GM19328 (cell line): ENCODE measurements around the gene PM20D1.
A peak's percentile ranks its signal among the peaks of the same experiment; 100 is the strongest.
"Not testable (repeated sequence)": the region's sequence is repeated elsewhere in the genome, so short reads cannot be mapped to it uniquely, and the experiment has no call there.

Source experiments
- ATAC-seq: cut with Tn5 transposase; IDR thresholded peaks from one replicate; pipeline ENCODE4 v1.9.1; 2021; ENCODE audit warnings: mild to moderate bottlenecking, moderate library complexity; ENCODE audit not compliant: unreplicated experiment

PM20D1 gene

GRCh38 chr1:205843036-205843859, 6.7 kb downstream of the PM20D1 start:
- no peak for ATAC-seq

GRCh38 chr1:205842229-205842628, 7.7 kb downstream of the PM20D1 start:
- ATAC-seq: no peak

DNA sequence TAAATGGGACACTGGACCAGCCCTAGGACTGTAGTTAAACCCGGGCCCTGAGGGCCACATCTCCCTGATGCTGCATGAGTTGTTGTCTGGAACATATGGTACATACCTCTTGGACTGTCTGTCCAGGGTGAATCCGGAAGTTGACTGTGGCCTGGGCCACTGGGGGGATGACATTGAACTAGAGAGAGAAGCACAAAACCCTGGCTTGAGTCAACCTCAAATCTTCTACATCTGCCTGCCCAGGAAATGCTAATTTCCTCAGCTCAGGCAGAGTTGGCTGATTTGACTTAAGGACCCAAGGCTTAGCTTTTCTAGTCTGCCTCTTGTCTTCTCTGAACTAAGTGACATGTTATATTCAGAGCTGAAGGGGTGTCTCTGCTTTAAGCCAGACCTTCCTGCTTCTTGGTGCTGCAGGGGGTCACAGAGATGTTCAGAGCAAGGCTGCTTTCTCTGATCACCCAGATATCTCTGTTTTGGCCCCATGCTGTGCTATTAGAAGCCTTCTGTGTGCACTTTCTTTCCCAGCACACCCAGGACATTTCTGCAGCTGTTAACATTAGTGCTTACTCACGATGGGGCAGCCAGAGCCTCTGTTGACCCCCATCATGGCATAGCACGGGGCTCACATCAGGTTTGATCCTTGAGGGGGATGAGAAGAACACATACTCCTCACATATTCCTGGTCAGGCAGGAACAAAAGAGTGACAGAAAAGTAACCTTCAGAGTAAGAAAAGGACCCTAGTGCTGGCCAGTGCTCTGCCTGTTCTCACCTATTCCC, 9.6 kb downstream of the PM20D1 start:
- no peak for ATAC-seq

DNA sequence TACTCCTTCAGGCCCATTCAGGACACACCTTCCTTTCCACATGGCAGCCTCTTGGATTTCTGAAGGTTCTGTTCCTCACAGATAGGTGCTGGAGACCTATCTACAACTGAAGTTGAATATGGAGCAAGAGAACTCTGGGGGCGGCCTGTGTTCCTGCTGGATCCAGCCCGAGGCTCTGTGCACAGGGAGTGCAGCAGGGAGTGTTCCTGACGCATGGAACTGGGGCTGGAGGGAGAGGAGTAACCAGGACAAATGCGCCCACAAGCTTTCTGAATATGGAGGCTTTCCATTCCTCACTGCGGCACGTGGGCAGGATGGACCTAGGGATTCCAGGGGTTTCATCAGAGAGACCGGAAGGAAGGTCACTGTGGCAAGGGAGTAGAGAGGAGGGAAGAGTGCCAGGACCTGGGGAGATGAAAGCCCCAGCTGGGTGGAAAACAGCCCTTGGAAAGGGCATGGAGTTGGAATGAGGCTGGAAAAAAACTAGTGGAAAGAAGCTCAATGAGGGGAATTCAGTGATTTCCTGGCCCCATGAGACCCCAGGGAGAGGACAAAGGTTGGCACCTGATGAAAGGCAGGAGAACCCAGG, 12.5 kb downstream of the PM20D1 start:
- ATAC-seq: no peak

GRCh38 chr1:205834751-205835150, 15.2 kb downstream of the PM20D1 start:
- ATAC-seq: no peak

DNA sequence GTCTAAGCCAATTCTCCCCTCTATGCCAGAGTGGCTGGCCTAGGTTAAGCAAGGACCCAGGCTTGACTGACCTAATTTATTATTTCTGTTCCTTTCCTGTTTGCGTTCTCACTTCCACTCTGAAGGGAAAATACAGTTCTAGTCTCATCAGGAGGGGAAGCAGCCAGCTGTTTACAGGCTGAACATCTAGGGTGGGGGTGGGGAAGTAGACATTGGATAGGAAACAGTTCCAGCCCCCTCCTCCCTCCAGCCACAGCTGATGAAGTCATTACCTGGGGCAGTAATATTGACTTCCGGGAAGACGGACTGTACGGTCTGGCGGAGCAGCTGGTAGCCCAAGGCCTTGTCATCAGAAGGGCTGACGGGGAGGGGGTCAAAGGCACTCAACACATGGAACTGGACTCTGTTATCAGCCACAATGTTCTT, 17.6 kb downstream of the PM20D1 start:
- ATAC-seq: no peak

- no peak for ATAC-seq
Observed at GRCh38 chr1:205827623-205828022, 22.3 kb downstream of the PM20D1 start.

- ATAC-seq: no peak
Observed at GRCh38 chr1:205826995-205827394, 22.9 kb downstream of the PM20D1 start.

DNA sequence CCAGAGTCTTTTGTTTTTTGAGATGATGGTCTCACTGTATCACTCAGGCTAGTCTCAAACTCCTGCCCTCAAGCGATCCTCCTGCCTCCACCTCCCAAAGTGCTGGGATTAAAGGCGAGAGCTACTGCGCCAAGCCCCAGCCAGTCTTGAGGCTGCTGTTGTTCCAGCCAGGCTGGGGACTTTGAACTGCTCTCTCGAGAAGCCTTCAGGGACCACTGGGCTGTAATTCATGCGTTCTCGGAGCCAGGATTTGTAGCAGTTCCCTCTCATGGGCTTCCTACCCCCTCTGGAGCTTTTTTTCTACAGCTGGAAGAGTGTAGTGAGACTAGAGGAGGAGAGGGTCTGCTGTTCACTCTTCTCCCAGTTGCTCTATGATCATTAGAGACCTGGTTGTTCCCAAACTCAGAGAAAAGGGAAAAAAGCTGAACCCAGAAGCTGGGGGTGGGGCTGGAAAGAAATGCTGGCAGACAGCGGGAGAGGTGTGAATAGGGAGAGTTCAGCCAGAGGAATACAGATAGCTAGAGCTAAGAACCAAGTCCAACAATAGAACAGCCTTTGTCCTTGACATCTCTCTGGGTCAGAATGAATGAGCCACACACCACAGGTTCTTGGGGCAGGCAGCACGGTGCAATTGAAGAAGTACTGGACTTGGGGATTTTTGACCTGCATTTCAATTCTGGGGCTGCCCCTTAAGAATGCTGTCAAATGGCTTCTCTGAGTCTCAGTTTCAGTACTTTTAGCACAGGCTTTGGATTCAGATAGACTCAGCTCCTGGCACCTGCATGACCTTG, 23.7 kb downstream of the PM20D1 start:
- ATAC-seq: no peak

DNA sequence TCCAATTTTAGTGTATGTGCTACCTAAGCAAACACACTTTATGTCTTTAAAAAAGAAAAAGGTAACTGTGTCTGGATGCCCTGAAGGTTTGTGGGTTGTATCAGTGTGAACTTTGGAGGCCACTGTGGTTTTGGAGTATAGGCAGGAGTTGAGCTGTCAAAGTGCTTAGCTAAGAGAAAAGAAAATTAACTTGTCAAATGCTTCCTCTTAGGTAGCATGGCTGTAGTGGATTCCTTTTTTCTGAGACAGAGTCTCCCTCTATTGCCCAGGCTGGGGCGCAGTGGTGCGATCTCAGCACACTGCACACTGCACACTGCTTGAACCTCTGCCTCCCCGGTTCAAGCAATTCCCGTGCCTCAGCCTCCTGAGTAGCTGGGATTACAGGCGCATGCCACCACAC, 25.8 kb downstream of the PM20D1 start:
- ATAC-seq: no peak

DNA sequence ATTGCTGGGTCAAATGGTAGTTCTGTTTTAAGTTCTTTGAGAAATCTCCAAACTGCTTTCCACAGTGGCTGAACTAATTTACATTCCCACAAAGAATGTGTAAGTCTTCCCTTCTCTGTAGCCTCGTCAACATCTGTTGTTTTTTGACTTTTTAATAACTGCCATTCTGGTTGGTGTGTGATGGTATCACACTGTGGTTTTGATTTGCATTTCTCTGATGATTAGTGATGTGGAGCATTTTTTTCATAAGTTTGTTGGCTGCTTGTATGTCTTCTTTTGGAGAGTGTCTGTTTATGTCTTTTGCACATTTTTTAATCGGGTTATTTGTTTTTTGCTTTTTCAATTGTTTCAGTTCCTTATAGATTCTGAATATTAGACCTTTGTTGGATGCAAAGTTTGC, 26.7 kb downstream of the PM20D1 start:
- not testable (repeated sequence) for ATAC-seq

GRCh38 chr1:205822397-205822796, 27.5 kb downstream of the PM20D1 start:
- ATAC-seq: no peak

DNA sequence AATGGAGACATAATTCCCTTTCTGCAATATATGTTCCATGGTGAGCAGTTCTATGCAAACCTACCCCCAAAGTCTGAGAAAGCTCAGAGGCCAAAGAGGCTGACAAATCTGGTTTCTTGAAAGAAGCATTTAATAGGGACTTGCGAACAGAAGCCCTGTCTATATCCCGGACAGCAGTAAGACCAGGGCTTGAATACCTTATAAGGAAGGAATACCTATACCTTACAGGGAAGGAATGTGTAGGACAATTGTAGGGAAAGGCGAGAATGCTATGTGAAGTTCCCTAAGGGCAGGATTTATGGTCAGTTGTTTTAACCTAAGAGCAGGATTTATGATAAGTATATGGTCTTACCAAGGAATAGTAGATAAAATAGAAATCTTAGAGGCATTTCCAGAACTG, 31.9 kb downstream of the PM20D1 start:
- no peak for ATAC-seq

GRCh38 chr1:205817364-205817763, 32.6 kb downstream of the PM20D1 start:
- ATAC-seq: no peak

DNA sequence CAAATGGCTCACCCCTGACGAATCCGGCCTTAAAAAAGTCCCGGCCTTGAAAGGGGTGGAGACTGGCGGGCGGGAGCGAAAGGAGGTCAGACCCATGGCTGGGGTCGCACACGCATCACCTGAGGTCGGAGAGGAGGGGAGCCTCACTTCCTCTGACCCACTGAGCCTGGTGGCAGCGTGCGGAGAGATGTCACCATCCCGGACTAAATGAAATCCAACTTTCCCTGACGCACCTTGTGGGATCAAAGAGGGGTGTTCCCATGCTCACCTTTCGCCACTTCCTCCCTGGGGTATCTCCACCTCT, 36.2 kb downstream of the PM20D1 start:
- ATAC-seq: no peak

- peak; percentile 79 for ATAC-seq
Observed at GRCh38 chr1:205812878-205813754, 36.8 kb downstream of the PM20D1 start, which contains the start of gene SLC41A1. SLC41A1 (minus strand) TSS chr1:205813198; CDS start chr1:205810441, 2,757 bp downstream.

- no peak for ATAC-seq
Observed at GRCh38 chr1:205812271-205812877, 37.6 kb downstream of the PM20D1 start.

DNA sequence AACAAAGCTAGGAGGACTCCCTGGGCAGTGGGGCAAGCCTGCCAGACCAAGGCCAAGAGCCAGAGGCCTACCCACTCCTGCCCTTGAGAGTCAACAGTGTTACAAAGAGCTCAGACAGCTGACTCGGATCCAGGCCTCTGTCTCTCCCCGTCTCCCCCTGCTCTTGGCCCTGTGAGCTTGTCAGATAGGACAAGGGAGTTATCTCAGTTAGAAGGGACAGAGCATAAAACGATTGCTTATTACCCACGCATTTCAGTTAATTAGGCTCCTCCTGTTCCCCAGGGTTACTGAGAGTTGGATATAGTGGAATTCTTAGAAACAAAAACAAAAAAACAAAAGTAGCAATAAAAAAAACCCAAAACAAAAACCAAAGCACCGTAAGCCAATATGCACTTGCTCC, 38.3 kb downstream of the PM20D1 start:
- ATAC-seq: no peak

GRCh38 chr1:205810448-205811157, 39.3 kb downstream of the PM20D1 start:
- ATAC-seq: no peak
